Keratinocyte (primary cell): Measurements from ENCODE around the gene USP10. TPM values are rescaled to one million over a fixed set of nuclear protein-coding genes. Genes with fewer than 3 reads are reported as not detected.

Source experiments
- DNase-seq: peaks from one replicate; pipeline ENCODE4 v3.0.0-alpha.2; 2011; ENCODE audit warnings: low read depth, missing footprints, low spot score
- FAIRE-seq: peaks from 2 replicates; lab custom pipeline; 2011; peaks lifted over from hg19 to GRCh38; lab: Jason Lieb, UNC
- H2AFZ ChIP-seq: 2 replicates; pipeline ENCODE4 v1.6.0; 2012; ENCODE audit warnings: low read length, control low read depth, inconsistent platforms; ENCODE audit not compliant: control insufficient read depth
- H3K27ac ChIP-seq: 2 replicates; pipeline ENCODE4 v1.5.1; 2011; ENCODE audit warnings: low read length; ENCODE audit not compliant: control insufficient read depth, insufficient read depth
- H3K27me3 ChIP-seq: 3 replicates; pipeline ENCODE4 v1.6.0; 2011; ENCODE audit warnings: low read length; ENCODE audit not compliant: control insufficient read depth, insufficient read depth; ENCODE audit errors: extremely low read depth
- H3K36me3 ChIP-seq, 2 experiments: 2 replicates in 1 of 2; 3 replicates in 1 of 2; pipeline ENCODE4 v1.5.1; 2011; ENCODE audit warnings: low read length in 2 of 2, mild to moderate bottlenecking in 1 of 2; ENCODE audit not compliant: control insufficient read depth in 2 of 2, insufficient read depth in 2 of 2; ENCODE audit errors: extremely low read depth in 1 of 2
- H3K4me1 ChIP-seq: 3 replicates; pipeline ENCODE4 v1.5.1; 2011; ENCODE audit warnings: low read length; ENCODE audit not compliant: control insufficient read depth, insufficient read depth; ENCODE audit errors: extremely low read depth
- H3K4me2 ChIP-seq: 3 replicates; pipeline ENCODE4 v1.6.0; 2011; ENCODE audit warnings: low read depth, low read length; ENCODE audit not compliant: control insufficient read depth, insufficient read depth; ENCODE audit errors: extremely low read depth
- H3K4me3 ChIP-seq, 3 experiments: fragments of 200-600 bp in 1 of 3; sonication (generic) in 1 of 3; 2 replicates in 2 of 3; 3 replicates in 1 of 3; pipeline ENCODE4 v1.5.1; 2011 to 2016; ENCODE audit warnings: low read length in 3 of 3, mild to moderate bottlenecking in 3 of 3, control low read depth in 2 of 3, inconsistent platforms in 1 of 3, low read depth in 1 of 3, mixed read lengths in 1 of 3, mixed run types in 1 of 3, moderate library complexity in 1 of 3; ENCODE audit not compliant: control insufficient read depth in 2 of 3, insufficient read depth in 2 of 3; ENCODE audit errors: extremely low read depth in 1 of 3
- H3K79me2 ChIP-seq: 2 replicates; pipeline ENCODE4 v1.6.0; 2012; ENCODE audit warnings: low read length; ENCODE audit not compliant: control insufficient read depth, insufficient read depth
- H3K9ac ChIP-seq: 3 replicates; pipeline ENCODE4 v1.6.0; 2011; ENCODE audit warnings: low read length; ENCODE audit not compliant: control insufficient read depth, insufficient read depth; ENCODE audit errors: extremely low read depth
- H3K9me1 ChIP-seq: 3 replicates; pipeline ENCODE4 v1.6.0; 2011; ENCODE audit warnings: low read length; ENCODE audit not compliant: control insufficient read depth, insufficient read depth; ENCODE audit errors: extremely low read depth
- H3K9me3 ChIP-seq: 2 replicates; pipeline ENCODE4 v1.5.1; 2012; ENCODE audit warnings: low read depth, low read length; ENCODE audit not compliant: control insufficient read depth
- H4K20me1 ChIP-seq: 3 replicates; pipeline ENCODE4 v1.6.0; 2011; ENCODE audit warnings: low read length; ENCODE audit not compliant: control insufficient read depth, insufficient read depth; ENCODE audit errors: extremely low read depth
- EZH2 ChIP-seq: IDR thresholded peaks from one replicate; pipeline ENCODE4 v1.6.1; 2012; ENCODE audit warnings: inconsistent platforms, mild to moderate bottlenecking, low read length, moderate library complexity
- dilution Hi-C: fragments of 300-500 bp; cut with MboI; formaldehyde crosslinking; loops from one replicate; pipeline ENCODE4 v1.7.0; 2020; ENCODE audit warnings: low sequenced_read_pairs; ENCODE audit not compliant: extremely low pct_ligation_motif_present
- polyA plus RNA-seq, 5 experiments: library from polyadenylated mRNA; depleted of rRNA in 3 of 5; stranded (reverse) in 3 of 5; stranded (forward) in 1 of 5; unstranded in 1 of 5; fragments of >200 nt; gene quantifications; 1 replicate in 1 of 5; 2 replicates in 3 of 5; 3 replicates in 1 of 5; pipeline versions ENCODE4 v1.2.1 to v1.2.3, GENCODE V29; 2011 to 2012; ENCODE audit warnings: missing spikeins in 2 of 5, low read depth in 1 of 5, low replicate concordance in 1 of 5
- TF ChIP-seq, protein P1 (sequence below), 3 experiments: IDR thresholded peaks in 1 of 3; conservative IDR thresholded peaks in 1 of 3; optimal IDR thresholded peaks in 1 of 3; 2 replicates in 2 of 3; 3 replicates in 1 of 3; pipeline versions ENCODE3 to v1.5.1; 2011; ENCODE audit warnings: low read length in 3 of 3, mild to moderate bottlenecking in 3 of 3, moderate library complexity in 2 of 3, control low read depth in 1 of 3, inconsistent platforms in 1 of 3; ENCODE audit not compliant: insufficient read depth in 2 of 3; ENCODE audit errors: extremely low read depth in 1 of 3

USP10 gene
- polyA plus RNA-seq, 1 donor (not counting 4 experiments of a cell fraction or from before 2014, with no cell fraction given) = 92.0 TPM

DNA sequence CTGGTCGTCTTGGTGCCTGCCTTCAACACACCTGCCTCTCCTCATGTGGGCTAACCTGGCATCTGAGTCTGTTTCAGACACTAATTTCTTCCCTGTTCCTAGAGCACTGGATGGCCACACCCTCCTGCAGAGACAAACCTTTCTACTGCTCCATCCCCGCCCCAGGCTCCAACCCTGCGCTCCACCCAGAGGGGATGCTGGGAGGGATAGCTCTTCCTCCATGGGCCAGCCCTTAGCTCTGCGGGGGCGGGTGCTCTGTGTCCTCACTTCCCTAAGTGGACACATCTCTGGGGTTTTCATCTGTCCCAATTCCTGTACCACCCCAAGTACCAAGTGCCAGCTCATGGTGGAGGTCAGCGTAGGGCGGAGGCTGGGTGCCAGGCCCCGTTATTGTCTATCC lies 109.0 kb downstream of the USP10 start:
- Histone ChIP-seq H3K4me3 (no peak overlapping the region), H3K9me1 (no peaks in the 10 kb centered on the region), H3K4me2 (no peak overlapping the region), H2AFZ (no peak overlapping the region), H3K4me1 (no peaks in the 10 kb centered on the region), H3K27ac (no peak overlapping the region), H3K36me3 (no peaks in the 10 kb centered on the region), H3K27me3 (peaks cover 38% of the 10 kb centered on the region), H3K9ac (no peak overlapping the region), H3K9me3 (no peaks in the 10 kb centered on the region), H4K20me1 (no peaks in the 10 kb centered on the region), H3K79me2 (no peaks in the 10 kb centered on the region)
- TF ChIP-seq EZH2 = no peak
- TF ChIP-seq, protein P1, sequence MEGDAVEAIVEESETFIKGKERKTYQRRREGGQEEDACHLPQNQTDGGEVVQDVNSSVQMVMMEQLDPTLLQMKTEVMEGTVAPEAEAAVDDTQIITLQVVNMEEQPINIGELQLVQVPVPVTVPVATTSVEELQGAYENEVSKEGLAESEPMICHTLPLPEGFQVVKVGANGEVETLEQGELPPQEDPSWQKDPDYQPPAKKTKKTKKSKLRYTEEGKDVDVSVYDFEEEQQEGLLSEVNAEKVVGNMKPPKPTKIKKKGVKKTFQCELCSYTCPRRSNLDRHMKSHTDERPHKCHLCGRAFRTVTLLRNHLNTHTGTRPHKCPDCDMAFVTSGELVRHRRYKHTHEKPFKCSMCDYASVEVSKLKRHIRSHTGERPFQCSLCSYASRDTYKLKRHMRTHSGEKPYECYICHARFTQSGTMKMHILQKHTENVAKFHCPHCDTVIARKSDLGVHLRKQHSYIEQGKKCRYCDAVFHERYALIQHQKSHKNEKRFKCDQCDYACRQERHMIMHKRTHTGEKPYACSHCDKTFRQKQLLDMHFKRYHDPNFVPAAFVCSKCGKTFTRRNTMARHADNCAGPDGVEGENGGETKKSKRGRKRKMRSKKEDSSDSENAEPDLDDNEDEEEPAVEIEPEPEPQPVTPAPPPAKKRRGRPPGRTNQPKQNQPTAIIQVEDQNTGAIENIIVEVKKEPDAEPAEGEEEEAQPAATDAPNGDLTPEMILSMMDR (optimal IDR thresholded peaks at IDR 0.05 in 1 of 3, IDR thresholded peaks at IDR 0.05 in 1 of 3, conservative IDR thresholded peaks at IDR 0.05 in 1 of 3; ENCODE audit: extremely low read depth in 1 of 3, insufficient read depth in 2 of 3, low read length in 3 of 3) = no peak
- DNase-seq = no peak
- dilution Hi-C loops = no loop called here
- no peak for FAIRE-seq

DNA sequence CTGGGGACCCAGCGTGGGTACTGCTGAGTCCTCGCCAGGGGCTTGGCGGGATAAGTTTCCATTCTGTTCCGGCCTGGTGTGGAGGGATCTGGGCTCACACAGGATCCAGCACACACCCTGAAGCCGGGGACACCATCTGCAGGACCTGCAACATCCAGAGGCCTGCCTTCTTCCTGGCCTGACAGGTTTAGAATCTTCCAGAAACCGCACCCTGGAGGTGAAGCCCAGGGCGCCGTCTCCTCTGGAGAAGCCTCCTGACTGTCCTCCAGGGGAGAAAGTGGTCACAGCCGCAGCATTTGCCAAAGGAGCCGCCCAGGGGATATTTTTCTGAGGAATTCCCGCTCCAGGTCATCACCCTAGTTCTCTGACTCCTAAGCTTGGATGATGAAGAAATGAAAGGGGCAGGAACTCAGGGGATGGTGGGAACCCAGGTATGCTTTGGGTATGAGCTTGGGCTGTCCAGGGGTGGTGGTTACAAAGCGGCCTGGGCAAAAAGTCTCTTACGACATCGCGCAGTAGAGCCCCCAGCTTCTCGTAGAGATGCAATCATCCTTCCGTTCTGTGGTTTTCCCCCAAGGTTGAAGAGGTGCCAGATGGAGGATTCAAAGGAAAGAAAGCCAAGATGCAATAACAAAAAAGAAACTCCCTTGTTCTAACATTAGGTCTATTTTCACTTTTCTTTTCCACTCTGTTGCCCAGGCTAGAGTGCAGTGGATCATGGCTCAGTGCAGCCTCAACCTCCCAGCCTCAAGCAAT lies 110.9 kb downstream of the USP10 start:
- FAIRE-seq (no peak), DNase-seq (no peak)
- no peak overlapping the region for H3K4me2 ChIP-seq
- no peaks in the 10 kb centered on the region for H3K79me2 ChIP-seq
- dilution Hi-C loops = no loop called here
- H4K20me1 ChIP-seq = no peaks in the 10 kb centered on the region
- H3K9me3 ChIP-seq = no peaks in the 10 kb centered on the region
- no peak overlapping the region for H3K9ac ChIP-seq
- H2AFZ ChIP-seq = no peak overlapping the region
- no peaks in the 10 kb centered on the region for H3K36me3 ChIP-seq
- H3K9me1 ChIP-seq = no peaks in the 10 kb centered on the region
- TF ChIP-seq EZH2 = no peak
- TF ChIP-seq, protein P1 (optimal IDR thresholded peaks at IDR 0.05 in 1 of 3, IDR thresholded peaks at IDR 0.05 in 1 of 3, conservative IDR thresholded peaks at IDR 0.05 in 1 of 3; ENCODE audit: extremely low read depth in 1 of 3, insufficient read depth in 2 of 3, low read length in 3 of 3) = no peak
- H3K4me3 ChIP-seq = no peak overlapping the region
- H3K27me3 ChIP-seq = peaks cover 50% of the 10 kb centered on the region
- no peaks in the 10 kb centered on the region for H3K4me1 ChIP-seq
- H3K27ac ChIP-seq = no peak overlapping the region
